GM12801 (cell line): ENCODE data around the gene PGLYRP4.

ENCODE experiments used
- CTCF ChIP-seq: IDR thresholded peaks from one replicate; pipeline ENCODE4 v1.5.1; 2011; ENCODE audit warnings: control low read depth; ENCODE audit not compliant: insufficient read length; ENCODE audit errors: extremely low read depth

Gene PGLYRP4

GRCh38 chr1:153346077-153346723 lies 2.4 kb downstream of the PGLYRP4 start:
- TF ChIP-seq CTCF, result no peak

- no peak for TF ChIP-seq CTCF
These were observed 3.2 kb downstream of the PGLYRP4 start for GRCh38 chr1:153345187-153346076.

- TF ChIP-seq CTCF, result no peak
These were observed 4.0 kb downstream of the PGLYRP4 start for GRCh38 chr1:153344718-153345025.

- TF ChIP-seq CTCF, result no peak
These were observed 4.6 kb downstream of the PGLYRP4 start for GRCh38 chr1:153343811-153344717.

GRCh38 chr1:153343040-153343681 lies 5.5 kb downstream of the PGLYRP4 start:
- no peak for TF ChIP-seq CTCF

GRCh38 chr1:153342178-153342577 lies 6.5 kb downstream of the PGLYRP4 start:
- TF ChIP-seq CTCF, result no peak
